Activated CD4-positive, alpha-beta T cell treated with anti-CD3 and anti-CD28 coated beads, Interleukin-2, amount 50 U/mL, for 16 hours (primary cell): ENCODE data around the gene OCRL.

Experiments used
- DNase-seq: peaks from one replicate; pipeline ENCODE4 v3.0.0-alpha.2; 2020

The OCRL gene

GRCh38 chrX:129590596-129590995 lies 50.5 kb downstream of the OCRL start:
- DNase-seq = no peak

- DNase-seq = no peak
These were observed 53.1 kb downstream of the OCRL start for GRCh38 chrX:129593137-129593536.

GRCh38 chrX:129594781-129595180 lies 54.7 kb downstream of the OCRL start:
- no peak for DNase-seq

GRCh38 chrX:129596077-129596476 lies 56.0 kb downstream of the OCRL start:
- DNase-seq = no peak

- no peak for DNase-seq
These were observed 57.8 kb downstream of the OCRL start for GRCh38 chrX:129597905-129598304.

- DNase-seq = no peak
These were observed 59.4 kb downstream of the OCRL start for GRCh38 chrX:129599499-129599898.

GRCh38 chrX:129599996-129600395 lies 59.9 kb downstream of the OCRL start:
- no peak for DNase-seq

GRCh38 chrX:129600981-129601424 lies 60.9 kb downstream of the OCRL start:
- DNase-seq = peak; percentile 39

GRCh38 chrX:129606918-129607317 lies 66.9 kb downstream of the OCRL start:
- DNase-seq = peak; percentile 63

- no peak for DNase-seq
These were observed 68.4 kb downstream of the OCRL start for GRCh38 chrX:129608496-129608895.

GRCh38 chrX:129609395-129609794 lies 69.3 kb downstream of the OCRL start:
- no peak for DNase-seq

- DNase-seq = no peak
These were observed 72.3 kb downstream of the OCRL start for GRCh38 chrX:129612396-129612795.

- peak; percentile 29 for DNase-seq
These were observed 73.5 kb downstream of the OCRL start for GRCh38 chrX:129613596-129613995.

GRCh38 chrX:129614481-129615255 lies 74.6 kb downstream of the OCRL start:
- no peak for DNase-seq

GRCh38 chrX:129617420-129617819 lies 77.4 kb downstream of the OCRL start:
- no peak for DNase-seq

GRCh38 chrX:129618997-129619396 lies 78.9 kb downstream of the OCRL start:
- DNase-seq = no peak

GRCh38 chrX:129622757-129623301 lies 82.8 kb downstream of the OCRL start:
- DNase-seq = no peak

GRCh38 chrX:129626026-129626425 lies 86.0 kb downstream of the OCRL start:
- DNase-seq = no peak

GRCh38 chrX:129629837-129630236 lies 89.8 kb downstream of the OCRL start:
- DNase-seq = no peak

GRCh38 chrX:129631849-129632248 lies 91.8 kb downstream of the OCRL start:
- DNase-seq = no peak

- DNase-seq = no peak
These were observed 92.4 kb downstream of the OCRL start for GRCh38 chrX:129632443-129632842.

GRCh38 chrX:129634541-129634940 lies 94.5 kb downstream of the OCRL start:
- DNase-seq = no peak

GRCh38 chrX:129636175-129636681 lies 96.2 kb downstream of the OCRL start:
- DNase-seq = no peak
